ENCODE results near the gene CUL5. TPM values are rescaled to one million over a fixed set of nuclear protein-coding genes. Genes with fewer than 3 reads are reported as not detected.

CUL5 gene
- total and polyA plus RNA-seq, 8 donors, result 3.1 to 19.9 (median 14.7) TPM

- no peaks in the 10 kb centered on the region for H3K9me3 ChIP-seq
- intact Hi-C loops (cut with DNase I), result no loop called here
- FAIRE-seq (no peak), DNase-seq (peak in 4 of 6 donors; percentile 47 to 67 (median 52)), ATAC-seq (peak; percentile 80 to 90 (median 88))
- H3K27me3 ChIP-seq, result no peaks in the 10 kb centered on the region
- H3K4me3 ChIP-seq, result no peak overlapping the region
- H3K27ac ChIP-seq, result no peak overlapping the region
- 69% methylated on average over 7 of the region's 7 CpGs for WGBS, 2 donors
- peaks cover 0 to 64% (median 26%) of the 10 kb centered on the region in 3 donors for H3K36me3 ChIP-seq
- TF ChIP-seq CTCF (IDR thresholded peaks at IDR 0.05), result no peak
- peaks cover 0 to 5% (median 0%) of the 10 kb centered on the region in 3 donors for H3K4me1 ChIP-seq
These were observed 133.6 kb downstream of the CUL5 start for GRCh38 chr11:108142304-108142703.

GRCh38 chr11:108144615-108145014 lies 135.9 kb downstream of the CUL5 start:
- no peak for FAIRE-seq
- H3K27ac ChIP-seq, result no peak overlapping the region
- peaks cover 0 to 59% (median 26%) of the 10 kb centered on the region in 3 donors for H3K36me3 ChIP-seq
- intact Hi-C loops (cut with DNase I), result no loop called here
- no peak for ATAC-seq
- no peak overlapping the region for H3K4me3 ChIP-seq
- H3K9me3 ChIP-seq, result no peaks in the 10 kb centered on the region
- H3K4me1 ChIP-seq, result peaks cover 0 to 10% (median 0%) of the 10 kb centered on the region in 3 donors
- no peak for TF ChIP-seq CTCF (IDR thresholded peaks at IDR 0.05)
- WGBS, 2 donors, result 92 to 97% methylated on average over 3 of the region's 3 CpGs
- DNase-seq, result no peak
- H3K27me3 ChIP-seq, result no peaks in the 10 kb centered on the region

GRCh38 chr11:108147150-108147549 lies 138.5 kb downstream of the CUL5 start:
- FAIRE-seq (no peak), DNase-seq (no peak), ATAC-seq (no peak)
- H3K36me3 ChIP-seq, result peaks cover 0 to 54% (median 29%) of the 10 kb centered on the region in 3 donors
- H3K27me3 ChIP-seq, result no peaks in the 10 kb centered on the region
- peaks cover 0 to 7% (median 0%) of the 10 kb centered on the region in 3 donors for H3K4me1 ChIP-seq
- H3K4me3 ChIP-seq, result no peak overlapping the region
- intact Hi-C loops (cut with DNase I), result no loop called here
- no peaks in the 10 kb centered on the region for H3K9me3 ChIP-seq
- H3K27ac ChIP-seq, result no peak overlapping the region
- 58 to 70% methylated on average over 1 of the region's 1 CpG for WGBS, 2 donors
- TF ChIP-seq CTCF (IDR thresholded peaks at IDR 0.05), result no peak

- H3K4me1 ChIP-seq, result peaks cover 0 to 5% (median 0%) of the 10 kb centered on the region in 3 donors
- H3K27ac ChIP-seq, result no peak overlapping the region
- no peak for FAIRE-seq
- WGBS, 2 donors, result 32 to 41% methylated on average over 3 of the region's 3 CpGs
- no peak for TF ChIP-seq CTCF (IDR thresholded peaks at IDR 0.05)
- no peaks in the 10 kb centered on the region for H3K27me3 ChIP-seq
- H3K9me3 ChIP-seq, result no peaks in the 10 kb centered on the region
- intact Hi-C loops (cut with DNase I), result no loop called here
- ATAC-seq, result no peak
- H3K36me3 ChIP-seq, result peaks cover 0 to 42% (median 29%) of the 10 kb centered on the region in 3 donors
- no peak for DNase-seq
- H3K4me3 ChIP-seq, result no peak overlapping the region
These were observed 139.9 kb downstream of the CUL5 start for GRCh38 chr11:108148556-108148955.

- H3K4me3 ChIP-seq, result no peak overlapping the region
- WGBS, 2 donors, result 31 to 32% methylated on average over 2 of the region's 2 CpGs
- ATAC-seq (no peak), DNase-seq (no peak), FAIRE-seq (no peak)
- H3K27me3 ChIP-seq, result no peaks in the 10 kb centered on the region
- intact Hi-C loops (cut with DNase I), result no loop called here
- TF ChIP-seq CTCF (IDR thresholded peaks at IDR 0.05), result no peak
- no peaks in the 10 kb centered on the region for H3K9me3 ChIP-seq
- H3K4me1 ChIP-seq, result peaks cover 0 to 6% (median 0%) of the 10 kb centered on the region in 3 donors
- H3K36me3 ChIP-seq, result peaks cover 0 to 31% (median 11%) of the 10 kb centered on the region in 3 donors
- H3K27ac ChIP-seq, result no peak overlapping the region
These were observed 145.9 kb downstream of the CUL5 start for GRCh38 chr11:108154591-108154990.

Other genes starting within 250 kb of the CUL5 start
- gene SLC35F2, start 150.1 kb upstream of the CUL5 start, total RNA-seq, result 1 to 10 TPM; 4.3 to 6.7 (median 5.8) TPM
- 1 to 10 TPM; 2.8 to 3.5 TPM for gene SLC35F2, start 150.1 kb upstream of the CUL5 start, polyA plus RNA-seq
- gene RAB39A, start 80.5 kb upstream of the CUL5 start, total RNA-seq, result 1 to 10 TPM in 1 of 6 donors, under 1 TPM in 3, not detected in 2; 0.19 to 1.0 (median 0.82) TPM
- under 1 TPM; 0.15 to 0.21 TPM for gene RAB39A, start 80.5 kb upstream of the CUL5 start, polyA plus RNA-seq
- 10 to 100 TPM; 42.3 to 64.4 (median 53.4) TPM for gene ACAT1, start 112.7 kb downstream of the CUL5 start, total RNA-seq
- 10 to 100 TPM; 41.4 to 59.0 TPM for gene ACAT1, start 112.7 kb downstream of the CUL5 start, polyA plus RNA-seq
- 1 to 10 TPM; 3.9 to 10.0 (median 5.2) TPM for gene NPAT, start 213.7 kb downstream of the CUL5 start, total RNA-seq
- 1 to 10 TPM; 1.4 to 2.3 TPM for gene NPAT, start 213.7 kb downstream of the CUL5 start, polyA plus RNA-seq
- 10 to 100 TPM; 34.4 to 68.6 (median 45.6) TPM for gene ATM, start 214.2 kb downstream of the CUL5 start, total RNA-seq
- gene ATM, start 214.2 kb downstream of the CUL5 start, polyA plus RNA-seq, result 10 to 100 TPM; 19.3 to 24.6 TPM

Measured in pancreas (tissue), 10 donors.